LNCaP clone FGC (cell line): ENCODE results near the gene COL10A1.

Experiments used
- DNase-seq: peaks from one replicate; pipeline ENCODE4 v3.0.0-alpha.2; 2011; ENCODE audit warnings: low read depth
- H3K4me3 ChIP-seq: 2 replicates; pipeline ENCODE4 v1.5.1; 2011; ENCODE audit warnings: mild to moderate bottlenecking, low read depth, low read length, control low read depth
- CTCF ChIP-seq: IDR thresholded peaks from 2 replicates; pipeline ENCODE4 v1.5.1; 2012; ENCODE audit warnings: mild to moderate bottlenecking; ENCODE audit not compliant: control insufficient read depth, insufficient read depth; ENCODE audit errors: extremely low read depth

Gene COL10A1

GRCh38 chr6:116145803-116146675 is 20.1 kb upstream of the COL10A1 start:
- no peak for TF ChIP-seq CTCF
- DNase-seq: no peak
- H3K4me3 ChIP-seq: no peak overlapping the region

- no peak overlapping the region for H3K4me3 ChIP-seq
Observed at GRCh38 chr6:116144605-116145004, 18.7 kb upstream of the COL10A1 start.

GRCh38 chr6:116139917-116140316 is 14.0 kb upstream of the COL10A1 start:
- DNase-seq: no peak
- H3K4me3 ChIP-seq: no peak overlapping the region
- peak; percentile 47 for TF ChIP-seq CTCF

More at GRCh38 chr6:116144605-116145004, 18.7 kb upstream of the COL10A1 start:
- TF ChIP-seq CTCF: no peak
- no peak for DNase-seq

- no peak for TF ChIP-seq CTCF
- H3K4me3 ChIP-seq: no peak overlapping the region
- no peak for DNase-seq
Observed at GRCh38 chr6:116136933-116137340, 11.0 kb upstream of the COL10A1 start.

GRCh38 chr6:116136373-116136772 is 10.4 kb upstream of the COL10A1 start:
- TF ChIP-seq CTCF: no peak
- H3K4me3 ChIP-seq: no peak overlapping the region
- DNase-seq: no peak

GRCh38 chr6:116133453-116133852 is 7.5 kb upstream of the COL10A1 start:
- H3K4me3 ChIP-seq: no peak overlapping the region
- TF ChIP-seq CTCF: no peak
- DNase-seq: no peak
